Femur (tissue), 1 donor: ENCODE measurements around the gene CS.
"Not testable (repeated sequence)": the region's sequence is repeated elsewhere in the genome, so short reads cannot be mapped to it uniquely, and the experiment has no call there.

Experiments used
- DNase-seq: peaks from one replicate; pipeline ENCODE4 v3.0.0-alpha.2; 2017

CS gene

GRCh38 chr12:56299853-56300643 is at the start of gene CS:
TSS of gene CS (minus strand) at chr12:56300330. CDS start at chr12:56300201, 129 bp downstream.
- DNase-seq = peak; percentile 98

GRCh38 chr12:56348776-56349175 is 48.6 kb upstream of the CS start:
- DNase-seq = no peak

DNA sequence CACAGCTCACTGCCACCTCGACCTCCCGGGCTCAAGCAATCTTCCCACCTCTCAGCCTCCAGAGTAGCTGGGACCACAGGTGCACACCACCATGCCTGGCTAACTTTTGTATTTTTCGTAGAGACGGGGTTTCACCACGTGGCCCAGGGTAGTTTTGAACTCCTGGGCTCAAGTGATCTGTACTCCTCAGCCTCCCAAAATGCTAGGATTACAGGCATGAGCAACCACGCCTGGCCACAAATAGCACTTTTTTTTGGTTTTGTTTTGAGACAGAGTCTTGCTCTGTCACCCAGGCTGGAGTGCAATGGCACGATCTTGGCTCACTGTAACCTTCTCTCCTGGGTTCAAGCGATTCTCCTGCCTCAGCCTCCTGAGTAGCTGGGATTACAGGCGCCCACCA is 47.1 kb upstream of the CS start:
- not testable (repeated sequence) for DNase-seq

GRCh38 chr12:56346675-56347074 is 46.5 kb upstream of the CS start:
- DNase-seq = no peak

- not testable (repeated sequence) for DNase-seq
These were observed 42.2 kb upstream of the CS start for GRCh38 chr12:56342290-56342689.

GRCh38 chr12:56341616-56342015 is 41.5 kb upstream of the CS start:
- no peak for DNase-seq

- no peak for DNase-seq
These were observed 39.0 kb upstream of the CS start for GRCh38 chr12:56339158-56339422.

DNA sequence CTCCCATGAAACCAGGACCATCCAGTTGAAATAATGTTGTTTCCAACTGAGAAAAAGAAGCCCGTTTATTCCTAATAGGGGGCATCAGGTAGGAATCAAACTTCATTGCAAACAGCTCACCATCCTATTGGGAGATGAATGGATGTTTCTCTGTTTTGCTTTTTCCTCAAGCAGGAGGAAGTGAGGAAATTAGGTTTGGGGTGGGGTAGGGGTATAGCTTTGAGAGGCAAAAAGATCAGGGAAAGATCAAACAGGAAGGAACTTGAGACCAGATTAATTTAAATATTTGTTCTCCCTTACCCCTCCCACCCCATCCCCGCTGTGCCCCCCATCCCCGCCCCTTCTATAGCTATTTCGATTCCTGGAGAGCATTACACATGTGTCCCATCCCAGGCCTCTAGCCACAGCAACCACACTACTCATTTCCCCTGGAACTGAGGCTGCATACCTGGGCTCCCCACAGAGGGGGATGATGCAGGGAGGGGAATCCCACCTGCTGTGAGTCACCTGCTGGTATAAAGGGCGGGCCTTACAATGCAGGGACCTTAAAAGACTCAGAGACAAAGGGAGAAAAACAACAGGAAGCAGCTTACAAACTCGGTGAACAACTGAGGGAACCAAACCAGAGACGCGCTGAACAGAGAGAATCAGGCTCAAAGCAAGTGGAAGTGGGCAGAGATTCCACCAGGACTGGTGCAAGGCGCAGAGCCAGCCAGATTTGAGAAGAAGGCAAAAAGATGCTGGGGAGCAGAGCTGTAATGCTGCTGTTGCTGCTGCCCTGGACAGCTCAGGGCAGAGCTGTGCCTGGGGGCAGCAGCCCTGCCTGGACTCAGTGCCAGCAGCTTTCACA is 38.4 kb upstream of the CS start, which contains the start of gene IL23A:
Gene IL23A (plus strand): TSS at position 577 of the 850 bp plus-strand sequence. CDS start 161 bp downstream, at position 738.
- no peak for DNase-seq

GRCh38 chr12:56337753-56338251 is 37.7 kb upstream of the CS start:
- DNase-seq = no peak

DNA sequence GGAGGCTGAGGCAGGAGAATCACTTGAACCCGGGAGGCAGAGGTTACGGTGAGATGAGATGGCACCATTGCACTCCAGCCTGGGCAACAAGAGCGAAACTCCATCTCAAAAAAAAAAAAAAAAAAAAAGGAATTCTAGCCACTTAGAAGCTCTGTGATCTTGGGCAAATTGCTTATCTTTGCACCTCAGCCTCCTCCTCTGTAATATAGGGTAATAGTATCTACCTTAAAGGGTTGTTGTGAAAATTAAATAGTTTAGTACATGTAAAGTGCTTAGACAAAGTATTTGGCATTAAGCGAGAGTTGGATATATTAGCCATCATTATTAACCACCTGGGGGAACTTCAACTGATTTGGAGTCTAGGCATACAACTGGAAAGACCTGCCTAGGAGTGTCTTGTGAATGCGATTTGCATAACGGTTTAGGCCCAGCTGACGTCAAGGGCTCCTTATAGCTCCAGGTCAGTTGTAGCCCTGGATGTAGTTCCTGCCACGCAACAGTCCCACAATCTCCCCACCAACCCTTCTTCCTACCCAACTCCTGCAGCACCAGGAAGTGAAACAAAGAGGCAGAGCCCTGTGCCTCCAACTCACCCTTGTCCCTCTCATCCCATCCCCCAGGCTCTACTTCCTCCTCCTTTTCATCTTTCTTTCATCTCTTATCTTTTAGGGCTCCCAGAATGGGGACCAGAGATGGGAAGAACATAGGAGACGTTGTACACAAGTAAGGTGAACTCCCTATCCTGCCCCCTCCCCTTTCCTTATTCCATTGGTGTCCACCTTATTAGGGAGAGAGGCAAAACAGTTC is 36.4 kb upstream of the CS start:
- DNase-seq = no peak

DNA sequence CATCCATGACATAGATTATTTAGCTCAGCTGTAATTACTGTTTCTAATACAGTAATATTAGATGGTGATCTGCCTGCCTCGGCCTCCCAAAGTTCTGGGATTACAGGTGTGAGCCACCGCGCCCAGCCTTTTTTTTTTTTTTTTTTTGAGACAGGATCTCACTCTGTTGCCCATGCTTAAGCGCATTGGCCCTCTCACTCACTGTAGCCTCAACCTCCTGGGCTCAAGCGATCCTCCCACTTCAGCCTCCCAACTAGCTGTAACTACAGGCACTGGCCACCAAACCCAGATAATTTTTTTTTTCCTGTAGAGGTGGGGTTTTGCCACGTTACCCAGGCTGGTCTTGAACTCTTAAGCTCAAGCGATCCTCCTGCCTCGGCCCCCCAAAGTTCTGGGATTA is 35.4 kb upstream of the CS start:
- DNase-seq = not testable (repeated sequence)

- no peak for DNase-seq
These were observed 34.3 kb upstream of the CS start for GRCh38 chr12:56334490-56334793.

- peak; percentile 97 for DNase-seq
These were observed 33.8 kb upstream of the CS start, which contains the start of gene PAN2 for GRCh38 chr12:56333679-56334489. TSS of gene PAN2 (minus strand) at chr12:56334000. CDS start at chr12:56333094, 906 bp downstream.

GRCh38 chr12:56333197-56333678 is 33.1 kb upstream of the CS start:
- DNase-seq = no peak

GRCh38 chr12:56332512-56333196 is 32.5 kb upstream of the CS start:
- no peak for DNase-seq

GRCh38 chr12:56330936-56331490 is 30.9 kb upstream of the CS start:
- DNase-seq = no peak

DNA sequence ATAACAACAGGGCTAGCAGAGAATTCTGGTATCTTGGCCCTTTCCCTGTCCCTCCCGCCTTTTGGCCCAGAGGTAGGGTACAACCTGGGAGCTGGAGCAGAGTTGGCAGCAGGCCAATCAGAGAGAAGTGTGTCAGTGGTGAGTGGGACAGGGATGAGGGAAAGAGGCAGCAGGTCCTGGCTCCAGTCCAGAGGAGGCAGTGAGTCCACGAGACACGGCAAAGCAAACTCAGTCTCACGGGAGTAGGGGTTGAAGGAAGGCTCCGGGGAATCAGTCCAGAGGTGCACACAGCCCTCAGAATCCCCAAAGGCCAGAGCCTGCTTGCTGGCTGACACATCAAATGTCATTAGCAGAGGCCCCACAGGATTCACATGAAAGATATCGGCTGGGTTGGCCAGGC is 26.4 kb upstream of the CS start:
- DNase-seq = no peak

DNA sequence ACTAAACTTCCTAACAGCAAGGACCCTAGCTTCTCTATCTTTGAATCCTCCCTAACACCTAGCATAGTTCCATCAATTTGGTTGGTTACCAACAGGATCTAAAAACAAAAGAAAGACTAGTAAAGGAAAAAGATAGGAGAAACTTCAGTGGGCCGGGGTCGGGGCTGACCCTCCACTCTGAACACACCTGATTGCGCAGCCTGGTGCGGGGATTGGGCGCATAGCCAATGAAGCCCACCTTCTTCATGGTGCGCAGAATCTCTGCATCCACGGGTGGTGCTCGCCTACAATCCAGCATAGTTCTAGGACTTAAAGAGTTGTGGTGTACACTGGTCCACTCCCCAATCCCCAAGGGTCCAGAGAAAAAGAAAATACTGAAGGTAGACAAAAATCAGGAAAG is 26.0 kb upstream of the CS start:
- no peak for DNase-seq

DNA sequence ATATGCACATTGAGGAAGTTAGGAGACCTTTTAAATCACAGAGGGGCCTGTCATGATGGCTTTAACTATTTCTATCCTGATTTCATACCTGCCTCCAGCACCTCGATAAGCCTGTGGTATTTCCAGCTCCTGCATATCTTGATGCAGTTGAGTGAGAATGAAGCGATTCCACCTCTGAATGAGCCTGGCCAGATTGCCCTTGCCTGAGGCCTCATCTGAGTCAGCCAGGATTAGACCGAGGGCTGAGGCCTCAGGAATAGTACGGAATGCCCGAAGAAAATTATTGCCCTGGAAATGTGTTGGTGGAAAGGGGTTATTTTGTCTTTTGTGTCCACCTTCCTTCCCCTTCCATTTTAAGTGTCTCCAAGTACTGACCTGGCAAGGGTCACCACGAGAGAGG is 24.1 kb upstream of the CS start:
- no peak for DNase-seq

- DNase-seq = not testable (repeated sequence)
These were observed 21.5 kb upstream of the CS start for GRCh38 chr12:56321610-56322009.

GRCh38 chr12:56321027-56321426 is 20.9 kb upstream of the CS start:
- no peak for DNase-seq
